WERI-Rb-1 (cell line): Measurements from ENCODE around the gene GRIK4.

ENCODE experiments used
- DNase-seq: peaks from one replicate; pipeline ENCODE4 v3.0.0-alpha.2; 2020
- H3K27ac ChIP-seq: fragments of 250-450 bp; sonication (Bioruptor Pico); 2 replicates; pipeline ENCODE4 v1.5.1; 2020; ENCODE audit warnings: mild to moderate bottlenecking, moderate library complexity
- H3K27me3 ChIP-seq: fragments of 250-450 bp; sonication (Bioruptor Pico); 2 replicates; pipeline ENCODE4 v1.5.1; 2021; ENCODE audit warnings: mild to moderate bottlenecking, low read depth, moderate library complexity; ENCODE audit not compliant: insufficient read depth, severe bottlenecking
- H3K36me3 ChIP-seq: fragments of 250-450 bp; sonication (Bioruptor Pico); 2 replicates; pipeline ENCODE4 v1.5.1; 2020; ENCODE audit warnings: mild to moderate bottlenecking, moderate library complexity
- H3K4me3 ChIP-seq: 2 replicates; pipeline ENCODE4 v1.5.1; 2011; ENCODE audit warnings: low read depth, mild to moderate bottlenecking, control low read depth, low read length
- H3K9me3 ChIP-seq: fragments of 250-450 bp; sonication (Bioruptor Pico); 2 replicates; pipeline ENCODE4 v1.5.1; 2021; ENCODE audit warnings: mild to moderate bottlenecking, moderate library complexity; ENCODE audit not compliant: severe bottlenecking
- TF ChIP-seq, protein P1 (sequence below): IDR thresholded peaks from 2 replicates; pipeline ENCODE4 v1.5.1; 2011; ENCODE audit warnings: low read depth, mild to moderate bottlenecking, control low read depth, inconsistent platforms, low read length

GRIK4 gene

DNA sequence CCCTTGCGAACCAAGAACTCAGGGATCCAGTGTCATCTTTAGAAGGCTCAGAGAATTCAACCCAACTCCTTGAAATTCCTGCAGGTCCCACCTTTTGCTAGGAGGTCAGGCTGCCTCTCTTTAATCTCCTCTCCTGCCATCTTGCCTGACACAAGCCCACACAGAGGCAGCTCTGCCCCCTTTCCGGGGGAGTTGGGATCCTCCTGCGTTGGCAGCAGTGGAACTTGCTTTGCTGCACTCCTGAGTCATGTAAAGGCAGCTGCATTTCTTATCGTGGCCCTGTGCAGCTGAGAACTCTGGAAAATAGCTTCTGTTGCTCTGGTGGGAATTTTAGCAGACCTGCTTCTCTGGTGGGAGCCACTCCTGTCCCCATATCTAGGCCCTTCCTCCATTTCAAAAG, 370.0 kb downstream of the GRIK4 start:
- no peaks in the 10 kb centered on the region for H3K9me3 ChIP-seq
- TF ChIP-seq, protein P1, sequence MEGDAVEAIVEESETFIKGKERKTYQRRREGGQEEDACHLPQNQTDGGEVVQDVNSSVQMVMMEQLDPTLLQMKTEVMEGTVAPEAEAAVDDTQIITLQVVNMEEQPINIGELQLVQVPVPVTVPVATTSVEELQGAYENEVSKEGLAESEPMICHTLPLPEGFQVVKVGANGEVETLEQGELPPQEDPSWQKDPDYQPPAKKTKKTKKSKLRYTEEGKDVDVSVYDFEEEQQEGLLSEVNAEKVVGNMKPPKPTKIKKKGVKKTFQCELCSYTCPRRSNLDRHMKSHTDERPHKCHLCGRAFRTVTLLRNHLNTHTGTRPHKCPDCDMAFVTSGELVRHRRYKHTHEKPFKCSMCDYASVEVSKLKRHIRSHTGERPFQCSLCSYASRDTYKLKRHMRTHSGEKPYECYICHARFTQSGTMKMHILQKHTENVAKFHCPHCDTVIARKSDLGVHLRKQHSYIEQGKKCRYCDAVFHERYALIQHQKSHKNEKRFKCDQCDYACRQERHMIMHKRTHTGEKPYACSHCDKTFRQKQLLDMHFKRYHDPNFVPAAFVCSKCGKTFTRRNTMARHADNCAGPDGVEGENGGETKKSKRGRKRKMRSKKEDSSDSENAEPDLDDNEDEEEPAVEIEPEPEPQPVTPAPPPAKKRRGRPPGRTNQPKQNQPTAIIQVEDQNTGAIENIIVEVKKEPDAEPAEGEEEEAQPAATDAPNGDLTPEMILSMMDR = no peak
- no peak for DNase-seq
- no peak overlapping the region for H3K27ac ChIP-seq
- no peak overlapping the region for H3K4me3 ChIP-seq
- no peaks in the 10 kb centered on the region for H3K27me3 ChIP-seq
- no peaks in the 10 kb centered on the region for H3K36me3 ChIP-seq

DNA sequence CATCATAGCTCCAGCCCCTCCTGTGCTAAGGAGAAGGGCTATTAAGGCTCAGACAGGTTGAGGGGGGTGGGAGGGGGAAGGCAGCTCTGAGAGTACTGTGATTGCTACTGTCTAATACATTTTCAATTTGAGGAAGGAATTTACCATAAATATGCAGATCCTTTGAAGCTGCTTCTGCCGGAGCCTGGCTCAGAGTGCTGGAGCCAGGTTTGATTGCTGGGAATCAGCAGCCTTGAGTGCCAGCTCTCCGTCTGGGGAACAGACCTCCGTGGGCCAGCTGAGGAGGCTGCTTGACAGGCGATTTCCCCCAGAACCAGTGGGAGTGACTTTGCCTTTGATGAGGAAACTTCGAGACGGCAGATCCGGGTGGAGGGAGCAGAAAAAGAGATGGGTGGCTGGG, 370.6 kb downstream of the GRIK4 start:
- Histone ChIP-seq H3K27ac (no peak overlapping the region), H3K36me3 (no peaks in the 10 kb centered on the region), H3K4me3 (no peak overlapping the region), H3K27me3 (no peaks in the 10 kb centered on the region), H3K9me3 (no peaks in the 10 kb centered on the region)
- DNase-seq = no peak
- TF ChIP-seq, protein P1 = no peak

DNA sequence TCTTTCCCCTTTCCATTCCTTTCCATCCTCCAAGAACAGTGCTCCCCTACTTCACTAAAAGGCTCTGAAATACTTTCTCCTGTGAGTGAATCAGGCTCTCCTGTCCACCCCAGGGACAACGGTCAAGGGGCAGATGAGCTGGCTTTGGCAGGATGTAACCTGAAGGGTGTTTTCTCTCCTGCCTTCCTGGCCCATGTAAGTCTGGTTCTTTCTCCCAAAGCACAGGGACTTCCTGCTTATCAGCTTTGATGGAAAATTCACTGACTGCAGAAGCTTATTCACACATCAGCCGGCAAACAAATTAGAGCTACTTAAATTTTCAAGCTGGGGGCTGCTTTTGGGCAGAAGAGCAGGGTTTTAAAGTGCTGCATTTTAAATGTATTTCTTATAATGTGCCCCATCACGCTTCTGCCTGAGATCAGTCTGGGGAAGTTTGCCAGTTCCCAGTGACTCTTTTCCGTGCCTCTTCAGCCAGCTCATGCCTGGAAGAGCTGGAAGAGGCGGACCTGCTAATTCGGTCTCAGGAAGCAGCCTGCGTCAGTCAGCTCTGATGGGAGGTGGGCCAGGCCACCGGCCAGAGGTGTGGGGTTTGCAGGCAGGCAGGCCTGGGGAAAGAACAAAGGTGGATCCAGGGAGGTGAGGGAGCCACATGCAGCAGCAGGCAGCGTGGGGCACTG, 372.0 kb downstream of the GRIK4 start:
- TF ChIP-seq, protein P1 = no peak
- H3K27me3 ChIP-seq = no peaks in the 10 kb centered on the region

DNA sequence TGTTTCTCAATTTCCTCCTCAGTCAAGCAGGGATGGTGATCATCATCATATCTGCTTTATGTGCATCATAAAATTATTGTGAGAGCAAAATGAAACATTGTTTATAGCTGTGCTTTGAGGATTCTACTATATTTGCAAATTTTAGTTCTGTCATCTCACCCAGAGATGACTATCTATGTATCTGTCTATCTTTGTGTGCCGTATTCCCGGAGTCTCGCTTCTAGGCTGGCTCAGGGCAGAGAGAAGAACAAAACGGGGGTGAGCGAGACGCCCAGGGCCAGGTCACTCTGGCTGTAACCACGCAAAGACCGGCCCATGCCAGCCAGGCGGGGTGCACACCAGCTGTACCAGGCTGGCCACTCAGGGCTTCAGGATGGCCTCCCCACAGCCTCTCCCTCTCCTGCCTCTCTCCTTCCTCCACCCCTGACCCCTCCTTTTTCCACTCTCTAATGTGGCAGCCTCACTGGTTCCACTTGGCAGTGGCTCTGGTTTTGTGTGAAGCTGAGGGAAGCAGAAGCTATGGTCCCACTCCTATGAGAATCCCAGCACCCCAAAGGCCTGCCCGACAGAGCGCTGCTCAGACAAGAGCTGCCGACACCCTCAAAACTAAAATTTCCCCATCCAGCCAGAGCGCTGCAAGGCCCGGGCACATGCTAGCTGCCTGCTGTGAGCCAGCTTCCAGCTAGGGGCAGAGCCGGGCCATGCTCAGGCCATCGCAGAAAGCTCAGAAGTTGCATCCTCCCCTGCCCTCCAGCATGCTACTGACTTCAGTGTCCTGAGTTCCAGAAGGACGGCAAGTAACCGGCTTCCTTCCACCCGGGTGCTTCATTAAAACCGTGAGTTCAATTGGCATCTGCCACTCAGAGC, 372.8 kb downstream of the GRIK4 start:
- H3K4me3 ChIP-seq = no peak overlapping the region
- TF ChIP-seq, protein P1 = no peak
- no peak overlapping the region for H3K27ac ChIP-seq
- DNase-seq = no peak
- H3K27me3 ChIP-seq = no peaks in the 10 kb centered on the region
- no peaks in the 10 kb centered on the region for H3K9me3 ChIP-seq
- H3K36me3 ChIP-seq = no peaks in the 10 kb centered on the region

More for the DNA sequence above, 372.0 kb downstream of the GRIK4 start:
- H3K27ac ChIP-seq = no peak overlapping the region
- no peaks in the 10 kb centered on the region for H3K9me3 ChIP-seq
- H3K36me3 ChIP-seq = no peaks in the 10 kb centered on the region
- no peak overlapping the region for H3K4me3 ChIP-seq
- DNase-seq = no peak

DNA sequence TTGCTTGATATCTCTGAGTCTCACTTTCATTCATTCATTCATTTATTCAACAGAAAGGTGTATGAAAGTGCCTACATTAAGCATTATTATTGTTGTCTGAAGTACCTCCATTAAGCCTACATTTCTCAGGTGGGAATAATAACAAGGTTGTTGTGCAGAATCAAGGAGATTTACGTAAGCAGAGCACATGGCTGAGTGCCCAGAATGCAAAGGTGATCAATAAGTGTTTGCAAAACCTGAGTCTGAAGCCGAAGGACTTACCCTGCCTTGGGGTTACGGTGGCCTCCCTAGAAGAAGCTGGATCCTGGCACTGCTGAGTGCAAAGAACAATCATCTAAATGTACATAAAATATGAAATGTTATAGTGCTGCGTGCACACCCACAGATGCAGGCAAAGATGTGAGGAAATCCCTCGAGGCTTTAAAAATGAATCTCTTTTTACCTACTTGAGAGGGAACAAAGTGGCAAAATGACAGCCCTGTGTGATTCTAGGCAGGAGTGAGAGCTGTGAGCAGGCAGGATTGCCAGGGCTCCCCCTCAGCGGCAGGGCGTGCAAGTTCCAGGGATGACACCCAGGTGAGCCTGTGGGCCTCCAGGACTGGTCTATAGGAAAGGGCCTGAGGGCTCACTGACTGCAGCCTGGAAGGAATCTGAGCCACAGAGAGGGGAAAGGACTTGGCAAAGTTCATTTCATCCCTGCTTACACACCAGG, 379.2 kb downstream of the GRIK4 start:
- TF ChIP-seq, protein P1 = no peak
- Histone ChIP-seq H3K9me3 (no peaks in the 10 kb centered on the region), H3K4me3 (no peak overlapping the region), H3K27me3 (no peaks in the 10 kb centered on the region), H3K27ac (no peak overlapping the region), H3K36me3 (no peaks in the 10 kb centered on the region)
- DNase-seq = no peak
